OCI-LY7 (cell line): ENCODE measurements around the gene SLX4IP. TPM values are rescaled to one million over a fixed set of nuclear protein-coding genes. Genes with fewer than 3 reads are reported as not detected.

ENCODE experiments used
- BruUV-seq: library from RNA; stranded (reverse); fragments of 400-500 nt; replicated peaks from 2 replicates; lab custom pipeline; 2021; lab: Mats Ljungman, UMichigan
- CTCF ChIA-PET: fragments of 300-600 bp; sonication (Branson Sonifier 250); formaldehyde crosslinking; loops from one replicate; lab custom pipeline; 2022; ENCODE audit warnings: antibody characterized with exemption; ENCODE audit not compliant: unreplicated experiment; lab: Charles Lee
- POLR2A ChIA-PET: fragments of 300-600 bp; sonication (Branson Sonifier 250); formaldehyde crosslinking; loops from one replicate; lab custom pipeline; 2022; ENCODE audit warnings: antibody characterized with exemption; lab: Charles Lee
- DNase-seq: peaks from one replicate; pipeline ENCODE4 v3.0.0-alpha.2; 2015; ENCODE audit warnings: low spot score
- H2AFZ ChIP-seq: fragments of 200-600 bp; sonication (generic), shearing (Covaris generic); 2 replicates; pipeline ENCODE4 v1.6.1; 2014; ENCODE audit warnings: mild to moderate bottlenecking, antibody characterized with exemption, low read length, moderate library complexity
- H3K27ac ChIP-seq: fragments of 200-600 bp; sonication (generic); 2 replicates; pipeline ENCODE4 v1.5.1; 2014; ENCODE audit warnings: mixed run types, low read depth, mild to moderate bottlenecking, moderate library complexity, low read length, inconsistent platforms; ENCODE audit not compliant: poor library complexity, severe bottlenecking
- H3K36me3 ChIP-seq: fragments of 200-600 bp; sonication (generic); 2 replicates; pipeline ENCODE4 v1.6.1; 2014; ENCODE audit warnings: mild to moderate bottlenecking, antibody characterized with exemption, low read length, moderate library complexity, mixed read lengths; ENCODE audit not compliant: insufficient read depth
- H3K4me1 ChIP-seq: fragments of 200-600 bp; sonication (generic); 2 replicates; pipeline ENCODE4 v1.5.1; 2014; ENCODE audit warnings: mild to moderate bottlenecking, low read length; ENCODE audit not compliant: insufficient read depth, poor library complexity, severe bottlenecking
- H3K4me2 ChIP-seq: fragments of 200-600 bp; sonication (generic); 2 replicates; pipeline ENCODE4 v1.6.1; 2014; ENCODE audit warnings: mild to moderate bottlenecking, low read length
- H3K4me3 ChIP-seq: fragments of 200-600 bp; sonication (generic); 2 replicates; pipeline ENCODE4 v1.5.1; 2014; ENCODE audit warnings: mild to moderate bottlenecking, low read depth, low read length; ENCODE audit not compliant: poor library complexity, severe bottlenecking
- H3K79me2 ChIP-seq: fragments of 200-600 bp; sonication (generic); 2 replicates; pipeline ENCODE4 v1.6.1; 2016; ENCODE audit warnings: low read depth, mild to moderate bottlenecking, low read length, moderate library complexity, mixed read lengths; ENCODE audit not compliant: insufficient read depth
- H3K9me2 ChIP-seq: fragments of 200-600 bp; sonication (generic); 2 replicates; pipeline ENCODE4 v1.6.1; 2016; ENCODE audit warnings: mild to moderate bottlenecking, low read length, mixed read lengths; ENCODE audit not compliant: insufficient read depth
- H3K9me3 ChIP-seq: fragments of 200-600 bp; sonication (generic); 2 replicates; pipeline ENCODE4 v1.6.1; 2014; ENCODE audit warnings: mild to moderate bottlenecking, mixed run types, low read length, mixed read lengths
- H4K20me1 ChIP-seq: fragments of 200-600 bp; sonication (generic); 2 replicates; pipeline ENCODE4 v1.6.1; 2014; ENCODE audit warnings: mild to moderate bottlenecking, antibody characterized with exemption, low read length, moderate library complexity, mixed read lengths; ENCODE audit not compliant: insufficient read depth
- CTCF ChIP-seq: fragments of 200-600 bp; sonication (generic); conservative IDR thresholded peaks from 2 replicates; pipeline ENCODE4 v1.5.1; 2014; ENCODE audit warnings: mild to moderate bottlenecking, antibody characterized with exemption, low read length, moderate library complexity, mixed read lengths
- EZH2phosphoT487 ChIP-seq: fragments of 200-600 bp; sonication (generic); IDR thresholded peaks from 2 replicates; pipeline ENCODE4 v1.6.1; 2018; ENCODE audit warnings: low read depth, borderline replicate concordance, mild to moderate bottlenecking, mixed run types, antibody characterized with exemption, low read length, moderate library complexity, mixed read lengths
- intact Hi-C: fragments of 100-400 bp; cut with micrococcal nuclease; formaldehyde crosslinking; loops from one replicate; pipeline ENCODE4 v1.10.0; 2022; ENCODE audit not compliant: unreplicated experiment
- total RNA-seq, 2 experiments: library from RNA; depleted of rRNA in 1 of 2; stranded (reverse); fragments of >200 nt in 1 of 2; shearing (Covaris generic) in 1 of 2; gene quantifications; 2 replicates each; pipeline ENCODE4 v1.2.3, GENCODE V29; 2014 to 2022

Gene SLX4IP
- total RNA-seq, 2 experiments from 2014 or later: 4.1 to 9.2 TPM

GRCh38 chr20:10513931-10514575 lies 78.9 kb downstream of the SLX4IP start:
- CTCF ChIA-PET: no interaction called here
- H3K4me3 ChIP-seq: no peak overlapping the region
- H4K20me1 ChIP-seq: peaks cover 6% of the 10 kb centered on the region; the same call in 1 of the 2 replicates
- H2AFZ ChIP-seq: no peak overlapping the region
- DNase-seq: no peak
- no peaks in the 10 kb centered on the region for H3K79me2 ChIP-seq
- no peak overlapping the region for H3K27ac ChIP-seq
- no peaks in the 10 kb centered on the region for H3K36me3 ChIP-seq
- BruUV-seq: no TSS peak
- H3K9me3 ChIP-seq: no peaks in the 10 kb centered on the region
- H3K4me1 ChIP-seq: no peaks in the 10 kb centered on the region
- intact Hi-C loops: no loop called here
- no peak overlapping the region for H3K4me2 ChIP-seq
- H3K9me2 ChIP-seq: no peaks in the 10 kb centered on the region
- POLR2A ChIA-PET: interaction anchor here (0.8 to 2.1 kb wide), 2 partner anchors 9 to 19 kb away, joined by 3 to 8 read pairs; no protein-coding TSS in a partner anchor
- TF ChIP-seq CTCF: no peak
- no peak for TF ChIP-seq EZH2phosphoT487

- no peaks in the 10 kb centered on the region for H3K9me2 ChIP-seq
- POLR2A ChIA-PET: interaction anchor here (0.7 to 1.4 kb wide), 3 partner anchors 11 to 112 kb away, joined by 3 to 4 read pairs (median 3); no protein-coding TSS in a partner anchor
- CTCF ChIA-PET: no interaction called here
- no TSS peak for BruUV-seq
- no peak overlapping the region for H2AFZ ChIP-seq
- no peak overlapping the region for H3K27ac ChIP-seq
- H3K79me2 ChIP-seq: no peaks in the 10 kb centered on the region
- H3K9me3 ChIP-seq: no peaks in the 10 kb centered on the region
- peaks cover 6% of the 10 kb centered on the region for H4K20me1 ChIP-seq
- no peak overlapping the region for H3K4me2 ChIP-seq
- H3K36me3 ChIP-seq: no peaks in the 10 kb centered on the region
- peaks cover 4% of the 10 kb centered on the region for H3K4me1 ChIP-seq
- no peak overlapping the region for H3K4me3 ChIP-seq
- DNase-seq: no peak
- intact Hi-C loops: no loop called here
- no peak for TF ChIP-seq EZH2phosphoT487
- no peak for TF ChIP-seq CTCF
Observed at GRCh38 chr20:10516529-10516928, 81.4 kb downstream of the SLX4IP start.

- intact Hi-C loops: no loop called here
- TF ChIP-seq CTCF: no peak
- no peak for TF ChIP-seq EZH2phosphoT487
- DNase-seq: no peak
- Histone ChIP-seq H3K4me3 (no peak overlapping the region), H3K27ac (no peak overlapping the region), H4K20me1 (no peaks in the 10 kb centered on the region; the same call in 1 of the 2 replicates), H3K9me3 (no peaks in the 10 kb centered on the region), H3K9me2 (no peaks in the 10 kb centered on the region), H3K36me3 (no peaks in the 10 kb centered on the region), H3K4me1 (peaks cover 8% of the 10 kb centered on the region), H2AFZ (no peak overlapping the region), H3K4me2 (no peak overlapping the region), H3K79me2 (no peaks in the 10 kb centered on the region)
- ChIA-PET CTCF (no interaction called here), POLR2A (no interaction called here)
- no TSS peak for BruUV-seq
Observed at GRCh38 chr20:10519361-10520046, 84.4 kb downstream of the SLX4IP start.
